HS-27A (cell line): ENCODE data around the gene CFAP46.
"Not testable (repeated sequence)": the region's sequence is repeated elsewhere in the genome, so short reads cannot be mapped to it uniquely, and the experiment has no call there.

Source experiments
- DNase-seq: peaks from one replicate; pipeline ENCODE4 v3.0.0-alpha.2; 2012; ENCODE audit warnings: low read depth, missing footprints

Gene CFAP46

GRCh38 chr10:132979491-132980425, 37.4 kb upstream of the CFAP46 start:
- no peak for DNase-seq

GRCh38 chr10:132978542-132978941, 36.2 kb upstream of the CFAP46 start:
- no peak for DNase-seq

- no peak for DNase-seq
These were observed 35.4 kb upstream of the CFAP46 start for GRCh38 chr10:132977807-132978206.

GRCh38 chr10:132977076-132977475, 34.7 kb upstream of the CFAP46 start:
- DNase-seq = no peak

- no peak for DNase-seq
These were observed 33.7 kb upstream of the CFAP46 start for GRCh38 chr10:132975831-132976682.

GRCh38 chr10:132974886-132975830, 32.8 kb upstream of the CFAP46 start:
- no peak for DNase-seq

- DNase-seq = no peak
These were observed 32.0 kb upstream of the CFAP46 start for GRCh38 chr10:132974249-132974796.

- no peak for DNase-seq
These were observed 31.5 kb upstream of the CFAP46 start for GRCh38 chr10:132973903-132974241.

- DNase-seq = no peak
These were observed 30.9 kb upstream of the CFAP46 start for GRCh38 chr10:132972986-132973902.

GRCh38 chr10:132972149-132972985, 30.0 kb upstream of the CFAP46 start:
- no peak for DNase-seq

- DNase-seq = no peak
These were observed 29.2 kb upstream of the CFAP46 start for GRCh38 chr10:132971448-132972148.

GRCh38 chr10:132970641-132971438, 28.5 kb upstream of the CFAP46 start:
- DNase-seq = no peak

- DNase-seq = no peak
These were observed 25.2 kb upstream of the CFAP46 start for GRCh38 chr10:132967540-132967939.

- no peak for DNase-seq
These were observed 23.2 kb upstream of the CFAP46 start for GRCh38 chr10:132965411-132966057.

- DNase-seq = not testable (repeated sequence)
These were observed 22.5 kb upstream of the CFAP46 start for GRCh38 chr10:132964707-132965410.

- DNase-seq = no peak
These were observed 21.9 kb upstream of the CFAP46 start for GRCh38 chr10:132964231-132964630.

GRCh38 chr10:132963430-132963960, 21.1 kb upstream of the CFAP46 start:
- DNase-seq = no peak
